Brain microvascular endothelial cell (primary cell): ENCODE measurements around the gene FCRL5.
"Not testable (repeated sequence)": the region's sequence is repeated elsewhere in the genome, so short reads cannot be mapped to it uniquely, and the experiment has no call there.

Experiments used
- DNase-seq: peaks from one replicate; pipeline ENCODE4 v3.0.0-alpha.2; 2020
- H3K27ac ChIP-seq: fragments of 250-450 bp; sonication (Bioruptor Pico); 2 replicates; pipeline ENCODE4 v1.5.1; 2020; ENCODE audit warnings: mild to moderate bottlenecking, moderate library complexity
- H3K27me3 ChIP-seq: fragments of 250-450 bp; sonication (Bioruptor Pico); replicated peaks from 2 replicates; pipeline ENCODE4 v1.5.1; 2020; ENCODE audit warnings: mild to moderate bottlenecking
- H3K36me3 ChIP-seq: fragments of 250-450 bp; sonication (Bioruptor Pico); replicated peaks from 2 replicates; pipeline ENCODE4 v1.5.1; 2020; ENCODE audit warnings: mild to moderate bottlenecking
- H3K4me3 ChIP-seq: 2 replicates; pipeline ENCODE4 v1.5.1; 2011; ENCODE audit warnings: low read depth, mild to moderate bottlenecking, control low read depth, low read length, moderate library complexity
- in situ Hi-C: cut with HindIII; loops from 2 replicates; pipeline ENCODE4 v1.10.0; 2017; ENCODE audit warnings: low sequenced_read_pairs, low pct_ligation_motif_present
- TF ChIP-seq, protein P1 (sequence below): IDR thresholded peaks from 2 replicates; pipeline ENCODE4 v1.5.1; 2011; ENCODE audit warnings: low read depth, mild to moderate bottlenecking, moderate library complexity, low read length, control low read depth, inconsistent platforms; ENCODE audit errors: missing control alignments

Gene FCRL5

DNA sequence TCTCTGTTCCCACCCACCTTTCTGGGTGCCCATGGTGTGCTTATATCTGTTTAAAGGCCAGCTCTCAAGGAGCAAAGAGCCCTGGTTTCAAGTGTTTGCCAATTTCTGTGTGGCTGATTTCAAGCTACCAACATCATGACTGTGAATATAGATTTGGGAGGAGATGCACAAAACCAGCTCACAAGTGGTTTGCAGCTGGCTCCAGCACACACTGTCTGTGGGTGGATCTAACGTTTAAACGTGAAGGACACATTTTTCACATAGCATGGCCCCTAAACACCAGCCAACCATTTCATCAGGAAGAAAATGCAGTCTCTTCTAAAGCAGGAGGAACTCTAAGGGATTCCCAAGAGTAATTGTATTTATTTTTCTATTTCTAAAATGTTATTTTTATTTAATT lies 65.2 kb downstream of the FCRL5 start:
- in situ Hi-C loops, result loop anchor here (25.0 kb wide), 1 partner anchor 125 kb away; no protein-coding TSS in a partner anchor
- TF ChIP-seq, protein P1, sequence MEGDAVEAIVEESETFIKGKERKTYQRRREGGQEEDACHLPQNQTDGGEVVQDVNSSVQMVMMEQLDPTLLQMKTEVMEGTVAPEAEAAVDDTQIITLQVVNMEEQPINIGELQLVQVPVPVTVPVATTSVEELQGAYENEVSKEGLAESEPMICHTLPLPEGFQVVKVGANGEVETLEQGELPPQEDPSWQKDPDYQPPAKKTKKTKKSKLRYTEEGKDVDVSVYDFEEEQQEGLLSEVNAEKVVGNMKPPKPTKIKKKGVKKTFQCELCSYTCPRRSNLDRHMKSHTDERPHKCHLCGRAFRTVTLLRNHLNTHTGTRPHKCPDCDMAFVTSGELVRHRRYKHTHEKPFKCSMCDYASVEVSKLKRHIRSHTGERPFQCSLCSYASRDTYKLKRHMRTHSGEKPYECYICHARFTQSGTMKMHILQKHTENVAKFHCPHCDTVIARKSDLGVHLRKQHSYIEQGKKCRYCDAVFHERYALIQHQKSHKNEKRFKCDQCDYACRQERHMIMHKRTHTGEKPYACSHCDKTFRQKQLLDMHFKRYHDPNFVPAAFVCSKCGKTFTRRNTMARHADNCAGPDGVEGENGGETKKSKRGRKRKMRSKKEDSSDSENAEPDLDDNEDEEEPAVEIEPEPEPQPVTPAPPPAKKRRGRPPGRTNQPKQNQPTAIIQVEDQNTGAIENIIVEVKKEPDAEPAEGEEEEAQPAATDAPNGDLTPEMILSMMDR, result no peak
- no peak overlapping the region for H3K27ac ChIP-seq
- H3K27me3 ChIP-seq, result no peaks in the 10 kb centered on the region
- no peak overlapping the region for H3K4me3 ChIP-seq
- H3K36me3 ChIP-seq, result no peaks in the 10 kb centered on the region
- no peak for DNase-seq

DNA sequence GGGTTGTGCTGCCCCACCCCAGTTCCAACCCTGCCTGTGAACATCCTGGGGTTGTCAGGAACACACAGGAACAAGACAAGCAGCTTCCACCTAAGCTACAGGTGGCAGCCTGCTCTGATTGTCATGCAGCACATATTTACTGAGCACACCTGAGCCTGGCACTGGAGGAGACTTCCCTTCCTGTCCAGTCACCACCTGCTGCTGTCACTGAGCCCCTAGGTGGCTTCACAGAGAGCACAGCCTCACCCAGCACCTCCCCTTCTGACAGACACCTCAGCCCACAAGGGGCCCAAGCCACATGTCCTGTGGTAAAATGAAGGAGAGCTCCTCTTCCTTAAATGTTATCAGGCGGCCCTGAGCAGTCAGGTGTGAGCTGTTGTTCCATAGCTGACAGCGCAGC lies 65.9 kb downstream of the FCRL5 start:
- not testable (repeated sequence) for H3K27me3 ChIP-seq, DNase-seq, H3K27ac ChIP-seq, H3K36me3 ChIP-seq, H3K4me3 ChIP-seq
- in situ Hi-C loops, result loop anchor here (25.0 kb wide), 1 partner anchor 124 kb away; no protein-coding TSS in a partner anchor

DNA sequence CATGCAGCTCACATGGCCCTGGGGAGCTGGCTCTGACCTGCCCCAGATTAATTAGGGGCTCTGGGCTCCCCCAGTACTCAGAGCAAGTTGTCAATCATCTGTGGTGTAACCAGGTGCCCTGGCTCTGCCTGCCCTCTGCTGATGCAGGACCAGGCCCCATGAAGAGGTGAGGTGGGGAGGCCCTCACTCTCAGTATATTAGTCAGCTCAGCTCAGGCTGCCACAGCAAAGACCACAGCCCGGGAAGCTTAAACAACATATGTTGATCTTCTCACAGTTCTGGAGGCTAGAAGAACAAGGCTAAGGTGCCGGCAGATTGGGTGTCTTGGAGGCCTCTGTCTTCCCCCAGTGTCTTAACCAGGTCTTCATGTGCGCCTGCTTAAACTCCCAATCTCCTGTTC lies 66.5 kb downstream of the FCRL5 start:
- Histone ChIP-seq H3K27me3 (no peaks in the 10 kb centered on the region), H3K36me3 (no peaks in the 10 kb centered on the region), H3K27ac (no peak overlapping the region), H3K4me3 (no peak overlapping the region)
- TF ChIP-seq, protein P1, result no peak
- in situ Hi-C loops, result loop anchor here (25.0 kb wide), 1 partner anchor 123 kb away; no protein-coding TSS in a partner anchor
- DNase-seq, result no peak

DNA sequence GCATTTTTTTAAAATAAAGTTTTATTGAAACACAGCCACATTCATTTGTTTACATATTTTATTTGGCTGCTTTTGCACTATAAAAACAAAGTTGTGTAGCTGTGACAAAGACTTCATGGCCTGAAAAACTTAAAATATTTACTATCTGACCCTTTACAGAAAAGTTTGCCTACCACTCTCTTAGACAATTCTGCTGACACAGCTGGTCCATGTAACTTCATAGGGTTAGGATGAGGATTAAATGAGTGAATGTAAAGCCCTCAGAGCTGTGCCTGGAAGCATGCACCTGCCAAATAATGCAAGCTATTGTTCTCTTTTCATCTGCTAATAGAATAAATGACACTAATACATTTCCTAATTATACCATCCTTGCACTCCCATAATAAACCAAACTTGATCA lies 67.7 kb downstream of the FCRL5 start:
- DNase-seq, result no peak
- in situ Hi-C loops, result loop anchor here (25.0 kb wide), 1 partner anchor 122 kb away; no protein-coding TSS in a partner anchor
- H3K4me3 ChIP-seq, result no peak overlapping the region
- H3K27ac ChIP-seq, result no peak overlapping the region
- TF ChIP-seq, protein P1, result no peak
- H3K27me3 ChIP-seq, result no peaks in the 10 kb centered on the region
- H3K36me3 ChIP-seq, result no peaks in the 10 kb centered on the region

DNA sequence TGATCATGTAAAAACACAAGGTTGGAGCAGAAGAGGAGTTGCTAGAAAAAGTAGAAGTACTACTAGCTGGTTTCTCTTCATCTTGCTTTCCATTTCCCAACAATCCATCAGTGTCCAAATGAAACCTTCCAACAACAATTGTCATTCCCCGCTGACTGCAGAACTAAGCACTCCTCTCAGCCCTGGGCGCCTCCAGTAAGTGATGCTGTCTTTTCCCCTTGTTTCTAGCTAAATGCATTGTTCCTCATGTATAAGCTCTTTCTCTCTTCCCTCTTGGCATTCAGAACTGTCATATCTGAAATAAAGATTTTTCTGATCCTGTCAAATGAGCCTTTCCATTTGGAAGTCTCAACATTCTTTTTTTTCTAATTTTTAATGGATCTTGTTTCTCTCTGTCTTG lies 68.7 kb downstream of the FCRL5 start:
- in situ Hi-C loops, result loop anchor here (25.0 kb wide), 1 partner anchor 121 kb away; no protein-coding TSS in a partner anchor
- TF ChIP-seq, protein P1, result no peak

DNA sequence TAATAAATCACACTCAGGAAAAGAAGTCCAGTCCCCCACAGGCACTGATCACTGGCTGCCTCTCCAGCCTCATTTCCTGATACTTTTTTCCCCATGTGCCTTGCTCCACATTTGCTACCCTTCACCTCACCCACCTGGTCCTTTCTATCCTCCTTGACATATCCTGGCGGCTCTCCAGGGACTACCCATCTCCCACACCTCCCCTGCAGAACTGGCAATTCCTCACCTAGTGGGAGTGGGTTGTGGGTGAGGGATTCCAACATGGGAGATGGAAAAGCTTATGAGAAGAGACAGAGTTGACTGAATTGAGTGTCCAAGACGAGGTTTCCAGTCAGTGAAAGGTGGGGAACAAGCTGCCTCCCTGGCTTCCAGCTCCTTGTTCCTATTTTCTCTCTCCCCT lies 69.6 kb downstream of the FCRL5 start:
- Histone ChIP-seq H3K27ac (no peak overlapping the region), H3K27me3 (no peaks in the 10 kb centered on the region), H3K36me3 (no peaks in the 10 kb centered on the region), H3K4me3 (no peak overlapping the region)
- no peak for DNase-seq
- in situ Hi-C loops, result loop anchor here (25.0 kb wide), 1 partner anchor 120 kb away; no protein-coding TSS in a partner anchor
- TF ChIP-seq, protein P1, result no peak

More for the DNA sequence above, 68.7 kb downstream of the FCRL5 start:
- Histone ChIP-seq H3K27ac (no peak overlapping the region), H3K27me3 (no peaks in the 10 kb centered on the region), H3K4me3 (no peak overlapping the region), H3K36me3 (no peaks in the 10 kb centered on the region)
- DNase-seq, result no peak
